ENCODE measurements around the gene OR1L8.

- TF ChIP-seq CTCF (IDR thresholded peaks at IDR 0.05) (no peak), POLR2A (IDR thresholded peaks at IDR 0.05) (no peak), EP300 (IDR thresholded peaks at IDR 0.05) (no peak)
These were observed 63.8 kb downstream of the OR1L8 start for GRCh38 chr9:122519376-122519775.
